NCI-H128 (cell line): ENCODE measurements around the gene WDR4.
"Not testable (repeated sequence)": the region's sequence is repeated elsewhere in the genome, so short reads cannot be mapped to it uniquely, and the experiment has no call there.

Experiments
- DNase-seq: peaks from one replicate; lab custom pipeline; 2025; ENCODE audit not compliant: unreplicated experiment; lab: John Stamatoyannopoulos, UW

WDR4 gene

GRCh38 chr21:42853621-42854020 is 25.7 kb downstream of the WDR4 start:
- DNase-seq, result no peak

DNA sequence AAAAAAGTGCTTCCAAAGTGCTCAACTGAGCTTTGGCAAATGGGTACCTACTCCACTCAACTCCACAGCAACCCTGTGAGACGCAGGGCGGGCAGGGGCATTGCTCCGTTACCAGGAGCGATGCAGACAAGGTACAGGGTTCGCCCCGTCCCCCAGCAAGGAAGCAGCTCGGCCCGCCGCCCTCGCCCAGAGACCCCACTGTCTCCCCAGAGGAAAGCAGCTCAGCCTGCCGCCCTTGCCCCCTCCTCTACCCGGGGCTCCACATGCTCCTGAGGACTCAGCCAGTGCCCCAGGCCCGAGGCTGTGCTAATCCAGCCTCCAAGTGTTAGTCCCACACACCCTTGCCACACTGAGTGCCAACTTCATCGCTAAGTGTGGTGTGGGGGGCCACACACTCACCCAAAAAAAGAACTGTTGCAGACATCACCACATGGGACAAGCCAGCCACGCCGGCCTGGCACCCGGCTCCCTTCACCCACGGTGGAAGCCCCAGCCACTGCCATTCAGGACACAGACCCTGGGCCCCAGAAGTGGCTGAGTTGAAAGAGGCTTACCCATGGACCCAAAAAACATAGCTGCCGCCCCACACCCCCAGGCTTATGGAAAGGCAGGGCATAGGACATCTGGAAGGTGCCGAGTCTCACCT is 26.3 kb downstream of the WDR4 start:
- DNase-seq, result no peak

- DNase-seq, result no peak
Measured at GRCh38 chr21:42851812-42852665, 27.3 kb downstream of the WDR4 start.

- DNase-seq, result no peak
Measured at GRCh38 chr21:42850866-42851391, 28.4 kb downstream of the WDR4 start.

DNA sequence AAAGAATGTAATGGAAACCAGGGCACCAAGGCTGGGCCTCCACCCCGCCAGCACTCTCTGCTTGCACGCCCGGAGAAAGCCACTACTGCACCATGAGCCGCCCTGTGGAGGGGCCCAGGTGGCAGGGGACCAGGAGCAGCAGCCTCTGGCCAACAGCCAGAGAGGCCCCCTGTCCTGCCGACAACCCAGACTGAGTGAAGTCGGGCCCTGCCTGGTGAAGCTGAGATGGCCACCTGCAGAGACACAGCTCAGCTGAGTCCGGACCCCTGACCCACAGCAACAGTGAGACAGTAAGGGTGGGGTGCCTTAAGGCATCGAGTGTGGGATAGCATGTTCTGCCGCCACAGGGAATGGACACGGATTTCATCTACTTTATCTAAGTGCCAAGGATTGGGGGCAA is 28.9 kb downstream of the WDR4 start:
- no peak for DNase-seq

DNA sequence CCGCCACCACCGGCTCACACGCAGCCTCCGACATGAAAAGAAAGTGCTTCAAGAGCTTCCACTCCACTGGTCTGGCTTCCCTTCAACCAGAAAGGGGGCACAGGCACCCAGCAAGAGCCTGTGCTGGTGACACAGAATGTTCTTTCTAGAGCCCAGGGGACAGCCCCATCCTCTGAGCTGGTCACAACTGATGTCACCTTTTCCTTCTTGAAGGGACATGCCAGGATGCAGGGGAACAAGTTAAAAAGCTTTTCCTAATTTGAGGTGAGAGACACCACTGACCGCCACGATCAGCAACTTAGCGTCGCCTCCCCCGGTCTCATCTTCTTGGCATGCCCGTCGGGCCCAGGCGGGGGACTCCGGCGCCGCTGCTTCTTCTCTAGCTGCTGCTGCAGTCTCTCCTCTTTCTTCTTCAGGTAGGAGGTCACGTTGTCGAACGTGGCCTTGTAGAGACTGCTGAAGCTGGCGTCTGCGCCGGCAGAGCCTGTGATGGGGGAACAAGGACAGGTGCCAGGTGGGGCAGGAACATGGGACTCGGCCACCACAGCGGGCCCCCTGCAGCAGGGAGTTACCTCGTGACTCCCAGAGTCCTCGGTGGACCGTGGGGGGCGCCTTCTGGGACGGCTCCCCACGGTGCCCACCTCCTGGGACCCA is 29.5 kb downstream of the WDR4 start:
- no peak for DNase-seq

GRCh38 chr21:42848932-42849758 is 30.2 kb downstream of the WDR4 start:
- DNase-seq, result no peak

DNA sequence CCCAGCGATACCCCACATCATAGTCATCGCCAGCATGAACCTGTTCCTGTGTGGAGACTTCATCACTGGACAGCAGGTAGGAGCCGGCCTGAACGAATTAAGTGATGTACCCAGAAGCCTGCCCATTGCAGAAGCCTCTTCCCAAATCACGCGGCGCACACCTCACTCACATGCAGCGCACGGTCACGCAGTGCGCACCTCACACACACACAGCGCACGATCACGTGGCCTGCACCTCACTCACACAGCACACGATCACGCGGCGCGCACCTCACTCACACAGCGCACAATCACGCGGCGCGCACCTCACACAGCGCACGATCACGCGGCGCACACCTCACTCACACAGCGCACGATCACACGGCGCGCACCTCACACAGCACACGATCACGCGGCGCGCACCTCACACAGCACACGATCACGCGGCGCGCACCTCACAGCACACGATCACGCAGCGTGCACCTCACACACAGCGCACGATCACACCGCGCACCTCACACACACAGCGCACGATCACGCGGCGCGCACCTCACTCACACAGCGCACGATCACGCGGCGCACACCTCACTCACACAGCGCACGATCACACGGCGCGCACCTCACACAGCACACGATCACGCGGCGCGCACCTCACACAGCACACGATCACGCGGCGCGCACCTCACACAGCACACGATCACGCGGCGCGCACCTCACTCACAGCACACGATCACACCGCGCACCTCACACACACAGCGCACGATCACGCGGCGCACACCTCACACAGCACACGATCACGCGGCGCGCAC is 31.0 kb downstream of the WDR4 start:
- not testable (repeated sequence) for DNase-seq

GRCh38 chr21:42847726-42848125 is 31.6 kb downstream of the WDR4 start:
- no peak for DNase-seq

- DNase-seq, result no peak
Measured at GRCh38 chr21:42847051-42847707, 32.2 kb downstream of the WDR4 start.

DNA sequence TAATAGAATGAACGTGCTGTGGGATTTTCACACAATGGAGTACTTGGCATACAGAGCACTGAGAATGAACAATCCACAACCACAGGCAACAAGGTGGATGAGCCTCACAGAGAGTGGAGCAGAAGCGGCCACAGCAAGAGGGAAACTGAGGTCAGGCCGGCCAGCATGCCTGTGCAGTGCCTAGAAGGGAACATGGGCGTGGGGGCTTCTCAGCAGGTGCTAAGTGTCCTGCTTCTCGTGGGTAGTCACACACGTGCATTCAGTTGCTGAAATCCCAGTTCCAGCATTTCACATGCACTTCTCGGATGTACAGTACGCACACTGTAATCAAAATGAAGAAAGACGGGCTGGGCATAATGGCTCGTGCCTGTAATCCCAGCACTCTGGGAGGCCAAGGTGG is 33.1 kb downstream of the WDR4 start:
- no peak for DNase-seq

- no peak for DNase-seq
Measured at GRCh38 chr21:42845296-42845965, 33.9 kb downstream of the WDR4 start.

DNA sequence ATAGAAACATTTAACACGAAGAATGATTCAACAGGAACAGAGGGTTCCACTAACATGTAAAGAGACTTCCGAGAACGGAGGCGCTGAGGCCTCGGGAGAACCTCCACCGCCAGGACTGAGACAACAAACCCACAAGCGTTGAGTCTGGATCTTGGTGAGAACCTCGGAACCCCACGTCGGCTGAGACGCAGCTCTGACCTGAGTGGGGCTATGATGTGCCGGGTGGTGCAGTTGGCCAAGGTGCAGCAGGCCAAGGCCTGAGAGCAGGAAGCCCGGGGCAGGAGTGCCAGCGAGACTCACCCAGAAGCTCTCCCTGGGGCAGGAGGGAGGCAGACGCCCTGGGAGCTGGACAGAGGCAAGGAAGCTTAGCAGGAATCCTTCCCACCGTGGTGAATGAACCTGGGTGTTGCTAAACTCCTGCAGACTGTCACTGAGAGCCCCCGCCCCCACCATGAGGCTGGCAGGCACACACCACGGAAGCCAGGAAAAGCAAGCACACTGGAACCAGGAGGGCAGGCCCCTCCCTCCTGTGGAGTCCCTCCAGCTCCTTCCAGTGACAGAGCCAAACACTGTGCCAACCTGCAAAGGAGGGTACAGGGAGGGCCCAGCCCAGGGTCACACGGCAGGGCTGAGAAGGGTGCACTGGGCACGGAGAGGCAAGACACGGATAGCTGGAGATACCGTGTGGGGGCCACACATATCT is 34.8 kb downstream of the WDR4 start:
- DNase-seq, result no peak

DNA sequence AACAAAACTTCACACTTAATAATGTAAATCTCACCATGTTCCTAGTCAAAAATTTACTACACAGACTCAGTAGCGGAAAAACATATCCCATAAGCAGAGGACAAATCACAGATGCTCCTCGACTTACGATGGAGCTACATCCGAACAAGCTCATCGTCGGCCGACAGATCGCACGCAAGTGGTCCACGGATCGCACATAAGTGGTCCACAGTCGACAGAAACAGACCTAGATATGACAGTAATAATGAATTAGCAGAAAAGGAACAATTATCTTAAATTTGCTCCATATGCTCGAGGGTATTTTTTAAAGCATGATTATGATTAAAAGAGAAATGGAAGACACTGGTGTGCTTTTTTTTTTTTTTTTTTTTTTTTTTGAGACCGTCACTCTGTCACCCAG is 36.3 kb downstream of the WDR4 start:
- DNase-seq, result no peak

DNA sequence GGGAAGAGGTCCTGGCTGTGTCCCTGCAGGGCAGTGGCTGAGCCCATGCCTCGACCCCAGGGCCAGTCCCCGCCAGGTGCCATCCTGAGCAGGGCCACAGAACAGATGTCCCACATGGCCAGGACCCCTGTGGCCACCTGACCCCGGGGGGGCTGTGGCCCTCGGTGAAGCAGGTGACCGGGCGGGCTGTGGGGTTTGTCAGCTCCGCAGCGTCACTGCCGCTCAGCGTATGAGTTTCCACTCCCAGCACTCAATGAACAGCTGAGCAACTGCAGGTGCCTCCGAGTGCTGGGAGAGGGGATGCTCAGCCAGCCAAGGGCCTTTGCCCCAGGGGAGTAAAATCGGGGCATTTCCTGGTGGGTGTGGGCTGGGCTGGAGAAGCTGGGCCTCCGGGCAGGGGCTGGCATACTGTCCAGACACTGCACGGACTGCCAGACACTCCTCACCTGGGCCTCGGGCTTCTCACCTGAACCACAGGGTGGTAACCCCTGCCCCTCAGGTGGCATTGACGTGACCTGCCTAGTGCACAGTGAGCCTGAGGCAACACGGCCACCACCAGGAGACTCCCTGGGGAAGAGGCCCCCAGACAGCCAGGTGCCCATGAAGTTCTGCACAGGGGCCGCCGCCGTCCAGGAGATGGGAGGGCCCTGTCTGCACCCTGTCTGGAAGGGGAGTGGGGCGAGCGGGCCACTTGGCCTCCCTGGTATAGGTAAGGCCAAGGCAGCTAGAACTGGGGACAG is 37.3 kb downstream of the WDR4 start:
- not testable (repeated sequence) for DNase-seq

- DNase-seq, result no peak
Measured at GRCh38 chr21:42841156-42841915, 38.0 kb downstream of the WDR4 start.
